H54 (cell line): ENCODE data around the gene NEURL1.

ENCODE experiments used
- DNase-seq: peaks from one replicate; pipeline ENCODE4 v3.0.0; 2011; ENCODE audit warnings: low spot score, mixed read lengths; ENCODE audit not compliant: insufficient read length
- FAIRE-seq: peaks from 3 replicates; lab custom pipeline; 2011; peaks lifted over from hg19 to GRCh38; lab: Jason Lieb, UNC
- POLR2A ChIP-seq: IDR thresholded peaks from 2 replicates; pipeline ENCODE4 v1.6.1; 2011; ENCODE audit warnings: low read depth, mild to moderate bottlenecking, low read length

The NEURL1 gene

GRCh38 chr10:103613616-103614015, 120.1 kb downstream of the NEURL1 start:
- no peak for DNase-seq
- TF ChIP-seq POLR2A = no peak
- FAIRE-seq = no peak

- FAIRE-seq = no peak
- DNase-seq = no peak
- TF ChIP-seq POLR2A = no peak
Observed at GRCh38 chr10:103614306-103615158, 121.0 kb downstream of the NEURL1 start.

GRCh38 chr10:103616705-103617601, 123.4 kb downstream of the NEURL1 start:
- FAIRE-seq (no peak), DNase-seq (no peak)
- TF ChIP-seq POLR2A = no peak

GRCh38 chr10:103617602-103618385, 124.3 kb downstream of the NEURL1 start:
- FAIRE-seq = no peak

GRCh38 chr10:103618575-103619423, 125.3 kb downstream of the NEURL1 start:
- no peak for DNase-seq
- no peak for FAIRE-seq
- no peak for TF ChIP-seq POLR2A

More at GRCh38 chr10:103617602-103618385, 124.3 kb downstream of the NEURL1 start:
- DNase-seq = no peak
- TF ChIP-seq POLR2A = no peak

GRCh38 chr10:103619424-103620351, 126.2 kb downstream of the NEURL1 start:
- DNase-seq = no peak
- no peak for FAIRE-seq
- no peak for TF ChIP-seq POLR2A

- DNase-seq = no peak
- no peak for FAIRE-seq
- TF ChIP-seq POLR2A = no peak
Observed at GRCh38 chr10:103620352-103620740, 126.8 kb downstream of the NEURL1 start.

- DNase-seq (no peak), FAIRE-seq (no peak)
- TF ChIP-seq POLR2A = no peak
Observed at GRCh38 chr10:103620891-103621782, 127.6 kb downstream of the NEURL1 start.

- DNase-seq (no peak), FAIRE-seq (no peak)
- TF ChIP-seq POLR2A = no peak
Observed at GRCh38 chr10:103621783-103622125, 128.2 kb downstream of the NEURL1 start.

GRCh38 chr10:103622286-103622685, 128.8 kb downstream of the NEURL1 start:
- no peak for DNase-seq
- no peak for FAIRE-seq
- TF ChIP-seq POLR2A = no peak

GRCh38 chr10:103622935-103623574, 129.6 kb downstream of the NEURL1 start:
- FAIRE-seq = no peak
- no peak for TF ChIP-seq POLR2A
- no peak for DNase-seq
